Measurements from ENCODE around the gene SLC35G4.
"Not testable (repeated sequence)": the region's sequence is repeated elsewhere in the genome, so short reads cannot be mapped to it uniquely, and the experiment has no call there.

DNA sequence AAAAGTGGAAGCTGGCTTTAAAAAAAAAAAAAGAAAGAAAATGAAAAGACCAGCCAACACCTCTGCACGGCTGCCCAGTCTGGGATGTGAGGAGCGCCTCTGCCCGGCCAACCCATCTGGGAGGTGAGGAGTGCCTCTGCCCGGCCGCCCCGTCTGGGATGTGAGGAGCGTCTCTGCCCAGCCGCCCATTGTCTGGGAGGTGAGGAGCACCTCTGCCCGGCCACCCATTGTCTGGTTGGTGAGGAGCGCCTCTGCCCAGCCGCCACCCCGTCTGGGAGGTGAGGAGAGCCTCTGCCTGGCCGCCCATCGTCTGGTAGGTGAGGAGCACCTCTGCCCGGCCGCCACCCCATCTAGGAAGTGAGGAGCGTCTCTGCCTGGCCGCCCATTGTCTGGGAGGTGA is 3.7 kb downstream of the SLC35G4 start:
- TF ChIP-seq EZH2 (IDR thresholded peaks at IDR 0.05; ENCODE audit: borderline replicate concordance, insufficient read depth, low read depth, low read length, poor library complexity, severe bottlenecking) = not testable (repeated sequence)
- TF ChIP-seq, protein P1, sequence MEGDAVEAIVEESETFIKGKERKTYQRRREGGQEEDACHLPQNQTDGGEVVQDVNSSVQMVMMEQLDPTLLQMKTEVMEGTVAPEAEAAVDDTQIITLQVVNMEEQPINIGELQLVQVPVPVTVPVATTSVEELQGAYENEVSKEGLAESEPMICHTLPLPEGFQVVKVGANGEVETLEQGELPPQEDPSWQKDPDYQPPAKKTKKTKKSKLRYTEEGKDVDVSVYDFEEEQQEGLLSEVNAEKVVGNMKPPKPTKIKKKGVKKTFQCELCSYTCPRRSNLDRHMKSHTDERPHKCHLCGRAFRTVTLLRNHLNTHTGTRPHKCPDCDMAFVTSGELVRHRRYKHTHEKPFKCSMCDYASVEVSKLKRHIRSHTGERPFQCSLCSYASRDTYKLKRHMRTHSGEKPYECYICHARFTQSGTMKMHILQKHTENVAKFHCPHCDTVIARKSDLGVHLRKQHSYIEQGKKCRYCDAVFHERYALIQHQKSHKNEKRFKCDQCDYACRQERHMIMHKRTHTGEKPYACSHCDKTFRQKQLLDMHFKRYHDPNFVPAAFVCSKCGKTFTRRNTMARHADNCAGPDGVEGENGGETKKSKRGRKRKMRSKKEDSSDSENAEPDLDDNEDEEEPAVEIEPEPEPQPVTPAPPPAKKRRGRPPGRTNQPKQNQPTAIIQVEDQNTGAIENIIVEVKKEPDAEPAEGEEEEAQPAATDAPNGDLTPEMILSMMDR (IDR thresholded peaks at IDR 0.05) = not testable (repeated sequence)

Measured in B cell (primary cell).